Measurements from ENCODE around the gene FOSB.
A peak's percentile ranks its signal among the peaks of the same experiment; 100 is the strongest.
"Not testable (repeated sequence)": the region's sequence is repeated elsewhere in the genome, so short reads cannot be mapped to it uniquely, and the experiment has no call there.

Gene FOSB

GRCh38 chr19:45467456-45468158 lies at the start of gene FOSB:
FOSB (plus strand) TSS chr19:45467996; CDS start chr19:45468587, 591 bp downstream.
- peak; percentile 88 to 89 for DNase-seq

GRCh38 chr19:45418802-45419201 lies 49.0 kb upstream of the FOSB start:
- DNase-seq, result no peak

DNA sequence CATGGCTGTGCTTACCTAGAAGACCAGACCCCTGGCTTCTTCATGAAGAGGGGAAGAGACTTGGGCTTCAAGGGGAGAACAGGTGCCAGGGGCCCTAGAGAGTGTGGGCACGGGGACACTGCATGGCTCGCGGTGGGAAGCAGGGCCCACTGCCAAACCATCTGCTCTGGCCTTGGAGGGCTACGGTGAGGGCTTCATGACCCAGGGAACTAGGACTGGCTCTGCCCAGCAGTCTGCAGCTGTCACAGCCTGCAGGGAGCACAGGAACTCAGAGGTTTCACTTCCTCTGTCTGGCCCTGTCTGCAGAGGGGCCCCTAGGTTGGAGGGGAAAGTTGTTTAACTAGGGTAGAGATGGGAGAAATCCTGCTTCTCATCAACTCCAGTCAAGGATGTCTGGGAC lies 48.4 kb upstream of the FOSB start:
- DNase-seq, result no peak

DNA sequence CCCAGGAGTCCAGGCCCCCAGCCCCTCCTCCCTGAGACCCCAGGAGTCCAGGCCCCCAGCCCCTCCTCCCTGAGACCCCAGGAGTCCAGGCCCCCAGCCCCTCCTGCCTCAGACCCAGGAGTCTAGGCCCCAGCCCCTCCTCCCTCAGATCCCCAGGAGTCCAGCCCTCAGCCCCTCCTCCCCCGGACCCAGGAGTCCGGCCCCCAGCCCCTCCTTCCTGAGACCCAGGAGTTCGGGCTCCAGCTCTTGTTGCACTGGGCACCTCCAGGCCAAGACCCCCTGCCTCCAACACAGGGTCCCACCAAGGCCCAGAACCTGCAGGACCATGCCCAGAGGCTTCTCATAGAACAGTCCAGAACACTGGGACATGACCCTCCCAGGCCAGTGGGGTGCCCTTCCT lies 47.9 kb upstream of the FOSB start:
- no peak for DNase-seq

DNA sequence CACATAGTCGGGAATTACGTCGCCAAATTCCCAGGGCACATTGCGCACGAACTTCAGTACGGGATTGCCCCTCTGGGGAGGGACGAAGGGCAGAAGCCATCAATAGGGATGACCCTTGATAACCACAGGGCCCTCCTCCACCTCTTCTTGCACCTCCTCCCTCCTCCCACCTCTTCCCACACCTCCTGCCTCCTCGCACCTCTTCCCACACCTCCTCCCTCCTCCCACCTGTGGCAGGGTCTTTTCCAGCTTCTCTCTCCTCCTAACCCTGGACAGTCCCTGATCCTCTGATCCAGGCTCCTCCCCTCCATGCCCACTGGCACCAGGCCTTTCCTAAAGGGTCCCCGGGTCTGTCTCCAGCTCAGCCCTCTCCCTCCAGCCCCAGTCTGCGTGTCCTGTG lies 47.4 kb upstream of the FOSB start:
- DNase-seq, result no peak

GRCh38 chr19:45420871-45421270 lies 46.9 kb upstream of the FOSB start:
- DNase-seq, result no peak

DNA sequence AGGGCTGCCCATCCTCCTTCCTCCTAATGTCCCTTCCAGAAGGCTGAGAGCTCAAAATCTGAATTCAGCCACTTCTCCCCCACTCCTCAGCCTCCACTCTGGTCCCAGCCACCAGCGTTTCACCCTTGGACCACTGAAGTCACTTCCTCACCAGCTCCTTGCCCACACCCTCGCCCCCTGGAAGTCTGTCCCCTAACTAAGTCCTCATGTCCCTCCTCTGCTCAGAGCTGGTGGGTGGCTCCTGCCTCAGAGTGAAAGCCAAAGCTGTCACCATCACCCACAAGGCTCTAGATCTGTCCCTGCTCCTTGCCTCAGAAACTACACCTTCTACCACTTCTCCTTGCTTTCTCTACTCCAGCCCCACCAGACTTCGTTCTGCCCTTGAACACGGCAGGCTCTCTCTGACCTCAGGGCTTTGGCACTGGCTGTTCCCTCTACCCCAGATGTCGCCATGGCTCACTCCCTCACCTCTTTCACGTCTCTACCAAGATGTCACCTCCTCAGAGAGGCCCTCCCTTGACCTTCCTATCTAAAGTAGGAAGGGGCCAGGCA lies 45.8 kb upstream of the FOSB start:
- DNase-seq, result no peak

DNA sequence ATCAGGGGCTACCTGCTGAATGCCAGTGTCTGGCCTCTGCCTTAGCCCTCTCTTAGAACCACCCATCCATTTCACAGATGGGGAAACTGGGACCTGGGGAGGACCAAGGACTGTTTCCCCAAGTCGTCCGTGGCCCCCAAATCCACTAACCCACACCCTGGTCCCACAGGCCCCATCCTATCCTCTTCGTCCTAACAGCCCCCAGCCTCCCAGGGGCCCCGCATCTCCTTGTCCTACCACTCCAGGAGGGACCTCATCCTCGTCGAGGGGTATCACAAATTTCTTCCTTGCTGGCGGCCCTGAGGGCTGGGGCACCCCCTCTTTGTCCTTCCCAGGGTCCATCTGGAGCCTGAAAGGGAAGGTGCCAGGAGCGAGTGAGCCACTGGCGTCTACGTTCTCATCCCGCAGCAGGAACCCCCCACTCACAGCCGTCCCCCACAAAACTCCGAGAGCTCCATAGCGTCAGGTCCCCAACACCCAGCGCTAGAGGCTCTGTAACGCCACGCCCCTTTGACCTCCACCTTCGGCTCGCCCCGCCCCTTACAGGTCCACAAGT lies 44.7 kb upstream of the FOSB start:
- no peak for DNase-seq

DNA sequence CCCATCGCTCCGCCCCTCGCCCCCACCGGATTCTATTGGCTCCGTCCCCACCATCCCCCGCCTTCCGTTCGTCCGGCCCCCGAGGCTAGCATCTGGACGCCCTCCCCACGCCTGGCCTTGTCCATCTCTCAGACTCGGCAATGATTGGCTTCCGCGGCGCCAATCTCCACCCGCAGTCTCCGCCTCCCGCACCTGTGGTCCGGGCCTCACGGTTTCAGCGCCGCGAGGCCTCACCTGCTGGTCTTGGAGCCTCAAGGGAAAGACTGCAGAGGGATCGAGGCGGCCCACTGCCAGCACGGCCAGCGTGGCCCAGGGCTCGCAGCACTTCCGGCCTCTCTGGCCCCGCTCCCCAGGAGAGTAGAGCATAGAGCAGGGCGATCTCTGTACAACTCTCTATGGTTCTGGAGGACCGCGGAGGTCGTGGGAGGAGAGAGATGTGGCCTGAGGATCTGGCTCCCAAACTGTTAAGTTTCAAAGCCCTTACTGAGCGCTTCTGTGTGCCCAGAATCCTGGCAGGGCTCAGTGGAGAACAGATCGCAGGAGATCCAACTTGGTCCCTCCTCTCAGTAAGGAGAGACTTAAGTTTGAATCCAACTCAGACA lies 44.1 kb upstream of the FOSB start, which contains the start of gene ERCC1:
ERCC1 (minus strand) TSS at position 329 of the 602 bp plus-strand sequence. CDS start 543 bp downstream, outside the sequence.
- peak; percentile 96 to 98 for DNase-seq

GRCh38 chr19:45424191-45425058 lies 43.4 kb upstream of the FOSB start:
- DNase-seq, result peak; percentile 56

DNA sequence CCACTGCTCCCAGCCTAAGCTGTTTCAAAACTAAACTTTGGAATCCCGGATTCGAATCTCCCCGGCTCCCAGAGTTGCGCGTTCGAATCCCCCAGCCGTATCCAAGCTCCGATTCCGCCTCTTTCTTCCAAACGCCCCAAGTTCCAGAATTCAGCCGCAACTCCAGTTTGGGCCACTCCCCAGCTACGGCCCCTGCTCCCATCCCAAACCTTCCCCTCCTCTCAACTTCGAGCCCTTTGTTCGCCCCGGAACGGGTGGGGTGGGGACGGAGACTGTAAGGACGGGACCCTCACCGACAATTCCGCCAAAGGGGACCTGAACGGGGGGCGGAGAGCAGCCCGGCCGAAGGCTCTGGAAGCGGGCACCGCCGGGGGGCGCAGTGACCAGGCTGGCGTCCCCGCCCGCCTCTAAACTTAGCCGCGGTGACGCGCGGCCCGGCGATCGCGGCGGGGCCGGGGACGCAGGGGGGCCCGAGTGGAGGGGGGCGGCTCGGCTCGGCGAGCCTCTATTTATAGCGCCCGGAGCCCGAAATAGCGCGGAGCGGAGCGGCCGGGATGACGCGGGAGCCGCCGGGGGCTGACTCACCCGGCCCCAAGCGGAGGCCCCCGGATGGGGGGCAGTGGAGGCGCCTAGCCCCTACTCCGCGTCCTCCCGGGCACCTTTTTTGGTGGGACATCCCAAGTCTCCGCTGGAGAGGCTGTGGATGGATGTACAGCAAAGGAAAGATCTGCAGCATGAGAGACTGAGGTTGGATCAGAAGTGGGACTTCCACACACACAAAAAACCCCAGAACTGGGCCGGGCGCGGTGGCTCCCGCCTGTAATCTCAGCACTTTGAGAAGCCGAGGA lies 39.2 kb upstream of the FOSB start:
- DNase-seq, result no peak

DNA sequence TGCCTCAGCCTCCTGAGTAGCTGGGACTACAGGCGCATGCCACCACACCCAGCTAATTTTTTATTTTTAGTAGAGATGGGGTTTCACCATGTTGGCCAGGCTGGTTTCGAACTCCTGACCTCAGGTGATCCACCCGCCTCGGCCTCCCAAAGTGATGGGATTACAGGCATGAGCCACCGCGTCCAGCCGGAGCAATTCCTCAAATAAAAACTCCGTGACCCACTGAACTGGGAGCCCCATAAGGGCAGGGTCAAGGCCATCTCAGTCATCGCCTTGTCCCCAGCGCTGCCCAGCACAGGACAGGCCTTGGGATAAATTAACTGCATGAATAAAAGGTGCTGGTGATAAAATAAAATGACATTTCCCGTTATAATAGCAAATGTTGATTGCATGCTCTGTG lies 37.9 kb upstream of the FOSB start:
- not testable (repeated sequence) for DNase-seq

GRCh38 chr19:45431008-45431407 lies 36.8 kb upstream of the FOSB start:
- DNase-seq, result not testable (repeated sequence)

DNA sequence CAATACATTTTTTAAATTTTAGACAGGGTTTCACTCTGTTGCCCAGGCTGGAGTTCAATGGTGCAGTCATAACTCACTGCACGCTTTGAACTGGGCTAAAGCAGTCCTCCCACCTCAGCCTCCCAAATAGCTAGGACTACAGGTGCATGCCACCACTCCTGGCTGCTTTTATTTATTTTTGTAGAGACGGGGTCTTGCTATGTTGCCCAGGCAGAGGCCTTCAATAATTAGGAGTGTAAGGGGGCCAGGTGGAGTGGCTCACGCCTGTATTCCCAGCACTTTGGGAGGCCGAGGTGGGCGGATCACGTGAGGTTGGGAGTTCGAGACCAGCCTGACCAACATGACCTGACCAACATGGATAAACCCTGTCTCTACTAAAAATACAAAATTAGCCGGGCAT lies 35.3 kb upstream of the FOSB start:
- not testable (repeated sequence) for DNase-seq

GRCh38 chr19:45437328-45437727 lies 30.5 kb upstream of the FOSB start:
- no peak for DNase-seq

DNA sequence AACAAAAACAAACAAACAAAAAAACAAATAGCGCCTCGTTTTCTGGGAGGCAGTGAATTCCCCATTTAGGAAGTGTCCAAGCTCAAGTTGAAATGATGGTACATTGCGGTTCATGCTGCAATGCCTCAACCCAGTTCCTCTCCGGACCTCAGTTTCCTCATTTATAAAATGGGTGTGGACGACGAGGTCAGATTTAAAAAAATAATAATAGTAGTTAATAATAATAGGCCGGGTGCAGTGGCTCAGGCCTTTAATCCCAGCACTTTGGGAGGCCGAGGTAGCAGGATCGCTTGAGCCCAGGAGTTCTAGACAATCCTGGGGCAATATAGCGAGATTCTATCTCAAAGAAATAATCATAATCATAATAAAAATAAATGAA lies 28.6 kb upstream of the FOSB start:
- DNase-seq, result no peak

DNA sequence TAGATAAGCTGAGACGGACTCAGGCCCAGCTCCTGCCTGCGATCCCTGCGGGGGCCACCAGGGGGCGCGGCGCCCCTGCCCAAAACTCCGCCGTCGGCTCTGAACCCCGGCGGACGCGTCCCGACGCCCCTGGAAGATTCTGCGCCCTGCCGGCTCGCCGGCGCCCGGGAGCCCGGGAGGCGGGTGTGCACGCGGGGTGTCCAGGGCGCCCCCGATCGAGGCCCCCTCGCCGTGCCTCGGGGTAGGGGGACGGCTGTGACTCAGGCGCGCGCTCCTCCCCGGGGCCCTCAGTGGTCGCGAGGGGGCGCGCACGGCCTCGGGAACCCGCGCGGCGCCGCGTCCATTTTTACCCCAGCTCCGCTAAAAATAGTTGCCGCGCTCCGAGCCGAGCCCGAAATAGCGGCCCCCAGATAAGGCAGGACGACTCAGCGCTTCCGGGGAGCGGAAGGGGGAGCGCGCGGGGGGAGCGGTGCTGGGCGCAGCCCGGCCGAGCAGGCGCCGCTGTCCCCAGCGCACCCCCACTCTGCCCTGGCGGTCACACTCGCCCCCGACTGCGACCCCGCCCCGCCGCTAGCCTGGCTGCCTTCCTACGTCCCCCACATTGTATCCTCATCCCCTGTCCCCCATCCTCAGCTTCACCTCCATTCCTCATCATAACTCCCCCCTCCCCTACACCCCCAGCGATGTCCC lies 28.1 kb upstream of the FOSB start:
- peak; percentile 58 to 60 for DNase-seq

- no peak for DNase-seq
Observed at GRCh38 chr19:45440259-45440638, 27.5 kb upstream of the FOSB start.

GRCh38 chr19:45440873-45441654 lies 26.7 kb upstream of the FOSB start:
- DNase-seq, result no peak

DNA sequence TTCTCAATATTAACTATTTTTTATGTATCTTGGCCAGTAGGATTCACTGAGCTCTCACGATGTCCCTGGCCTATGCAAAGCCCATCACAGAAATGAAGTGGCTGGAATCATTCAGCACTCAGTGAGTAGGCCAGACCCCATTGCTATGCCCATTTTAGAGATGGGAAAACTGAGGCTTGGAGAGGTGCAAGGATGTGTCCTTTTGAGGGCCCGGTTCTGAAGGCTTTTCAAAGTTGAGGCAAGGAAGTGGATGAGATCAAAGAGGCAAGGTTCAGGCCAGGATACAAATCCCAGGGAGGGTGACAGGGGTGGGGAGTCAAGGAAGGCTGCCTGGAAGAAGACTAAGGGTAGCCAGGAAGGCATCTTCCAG lies 25.4 kb upstream of the FOSB start:
- DNase-seq, result no peak
